ENCODE data around the gene ADCY3. TPM values are rescaled to one million over a fixed set of nuclear protein-coding genes. Genes with fewer than 3 reads are reported as not detected.

Gene ADCY3
- total and polyA plus RNA-seq, 10 of the 15 experiments (the other 5 are each of a cell fraction or from before 2014, with no cell fraction given), result 2.8 to 102 (median 50.4) TPM

DNA sequence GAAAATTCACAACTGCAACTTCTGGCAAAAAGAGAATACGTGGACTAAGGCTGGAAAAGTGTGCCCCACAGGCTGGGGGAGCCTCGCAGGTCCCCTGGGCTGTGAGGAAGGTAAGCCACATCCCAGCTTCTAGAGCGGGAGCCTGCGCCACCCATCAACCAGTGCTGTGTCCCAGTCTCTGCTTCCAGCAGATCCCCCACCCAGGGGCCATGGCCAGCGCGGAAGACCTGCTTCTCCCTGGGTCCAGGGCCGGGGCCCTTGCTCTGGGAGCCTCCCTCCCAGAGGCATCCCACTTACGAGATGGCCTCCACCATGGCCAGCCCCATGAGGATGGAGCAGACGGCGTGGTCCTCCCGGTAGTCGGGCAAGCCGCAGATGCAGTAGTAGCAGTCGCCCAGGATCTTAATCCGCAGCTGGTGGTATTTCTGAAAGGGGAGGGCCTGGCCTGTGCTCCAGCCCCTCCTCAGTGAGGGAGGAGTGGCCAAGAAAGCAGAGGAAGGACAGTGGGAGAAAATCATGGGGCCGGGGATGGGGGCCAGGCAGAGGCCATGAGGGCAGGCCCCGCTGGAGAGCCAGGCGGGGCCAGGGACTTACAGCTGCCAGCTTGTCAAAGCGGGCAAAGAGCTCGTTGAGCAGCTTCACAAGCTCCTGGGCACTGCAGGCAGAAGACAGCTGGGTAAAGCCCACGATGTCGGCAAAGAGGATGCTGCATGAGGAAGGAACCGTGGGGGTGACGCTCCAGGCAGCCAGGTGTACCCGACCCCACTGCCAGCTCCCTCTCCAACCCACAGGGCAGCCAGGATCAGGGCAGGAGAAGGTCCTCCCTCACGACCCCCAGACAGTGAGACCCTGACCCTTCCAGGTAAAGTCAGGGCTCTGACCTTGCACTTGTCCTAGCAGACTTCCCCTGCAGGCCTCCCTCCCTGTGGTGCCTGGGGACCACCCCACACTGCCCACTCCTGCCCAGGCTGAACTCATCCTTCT lies 78.8 kb downstream of the ADCY3 start (continued):
- TF ChIP-seq, protein P1, sequence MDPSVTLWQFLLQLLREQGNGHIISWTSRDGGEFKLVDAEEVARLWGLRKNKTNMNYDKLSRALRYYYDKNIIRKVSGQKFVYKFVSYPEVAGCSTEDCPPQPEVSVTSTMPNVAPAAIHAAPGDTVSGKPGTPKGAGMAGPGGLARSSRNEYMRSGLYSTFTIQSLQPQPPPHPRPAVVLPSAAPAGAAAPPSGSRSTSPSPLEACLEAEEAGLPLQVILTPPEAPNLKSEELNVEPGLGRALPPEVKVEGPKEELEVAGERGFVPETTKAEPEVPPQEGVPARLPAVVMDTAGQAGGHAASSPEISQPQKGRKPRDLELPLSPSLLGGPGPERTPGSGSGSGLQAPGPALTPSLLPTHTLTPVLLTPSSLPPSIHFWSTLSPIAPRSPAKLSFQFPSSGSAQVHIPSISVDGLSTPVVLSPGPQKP (IDR thresholded peaks at IDR 0.05; ENCODE audit: low read depth, low read length), result no peak

DNA sequence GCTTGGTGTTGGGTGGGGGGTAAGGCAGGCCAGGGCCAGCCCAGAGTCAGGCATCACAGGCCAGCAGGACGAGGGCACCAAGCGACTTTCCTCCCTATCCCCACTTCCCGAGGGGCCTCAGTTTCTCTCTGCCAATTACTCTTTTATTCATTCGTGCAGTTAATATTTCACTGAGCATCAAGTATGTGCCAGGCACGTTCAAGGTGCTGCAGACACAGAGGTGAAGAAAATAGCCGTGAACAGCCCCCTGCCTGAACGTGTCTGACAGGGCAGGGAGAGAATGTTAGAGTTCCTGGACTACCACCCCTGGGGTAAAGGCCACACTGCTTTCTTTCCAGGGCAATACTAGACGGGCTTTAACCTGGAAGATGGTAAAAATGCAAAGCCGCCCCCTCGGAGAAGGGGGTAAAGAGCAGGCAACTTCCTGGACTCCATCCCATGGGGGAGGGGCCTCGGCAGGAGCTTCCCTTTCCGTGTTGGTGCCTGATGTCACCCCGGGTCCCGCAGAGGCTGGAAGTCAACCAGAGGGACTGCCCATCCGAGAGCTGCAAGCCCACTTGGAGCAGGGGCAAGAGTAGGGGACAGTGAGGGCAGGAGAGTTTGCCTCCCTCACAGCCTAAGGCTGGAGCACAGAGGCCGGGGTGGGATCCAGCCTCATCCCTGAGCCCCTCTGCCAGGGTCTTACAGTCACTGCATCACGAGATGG lies 79.7 kb downstream of the ADCY3 start:
- H3K27me3 ChIP-seq (replicated peaks in 1 of 2; ENCODE audit: control insufficient read depth in 2 of 2, insufficient read depth in 2 of 2, low read length in 1 of 2), result no peaks in the 10 kb centered on the region
- no peaks in the 10 kb centered on the region for H3K4me1 ChIP-seq (ENCODE audit: control insufficient read depth, insufficient read depth, low read length)
- no peak overlapping the region for H2AFZ ChIP-seq (ENCODE audit: control insufficient read depth, low read depth, low read length)
- no peaks in the 10 kb centered on the region for H4K20me1 ChIP-seq (ENCODE audit: control insufficient read depth, insufficient read depth)
- DNase-seq (ENCODE audit: low read depth, low spot score) (no peak), ATAC-seq (no peak), FAIRE-seq (no peak)
- BruUV-seq (replicated peaks), result no TSS peak
- H3K9ac ChIP-seq (ENCODE audit: control insufficient read depth, insufficient read depth, low read length), result no peak overlapping the region
- no peak overlapping the region for H3K4me2 ChIP-seq (ENCODE audit: control insufficient read depth, insufficient read depth)
- H3K79me2 ChIP-seq (ENCODE audit: control insufficient read depth, insufficient read depth, low read length), result no peaks in the 10 kb centered on the region
- H3K4me3 ChIP-seq, result no peak overlapping the region
- SMC1A ChIA-PET (ENCODE audit: uncharacterized antibody, unreplicated experiment), result no interaction called here
- POLR2A ChIA-PET, result interaction anchor here (0.5 kb wide), 1 partner anchor 700 kb away, joined by 3 read pairs; no protein-coding TSS in a partner anchor
- no peak overlapping the region for H3K27ac ChIP-seq (ENCODE audit: control insufficient read depth, insufficient read depth)
- RAD21 ChIA-PET (ENCODE audit: unreplicated experiment), result no interaction called here
- H3K9me3 ChIP-seq (replicated peaks; ENCODE audit: control insufficient read depth, insufficient read depth, low read length), result no peaks in the 10 kb centered on the region
- CTCF ChIA-PET, result no interaction called here
- TF ChIP-seq YY1 (IDR thresholded peaks at IDR 0.05; ENCODE audit: low read depth, low read length), result no peak
- TF ChIP-seq SIN3A (IDR thresholded peaks at IDR 0.05; ENCODE audit: low read depth, low read length), result no peak
- TF ChIP-seq CBX3 (IDR thresholded peaks at IDR 0.05; ENCODE audit: borderline replicate concordance, low read depth), result no peak
- TF ChIP-seq POLR2A (IDR thresholded peaks at IDR 0.05; ENCODE audit: low read depth, low read length), result no peak
- TF ChIP-seq CHD1 (IDR thresholded peaks at IDR 0.05; ENCODE audit: low read depth, low read length), result no peak
- TF ChIP-seq FOXK2 (IDR thresholded peaks at IDR 0.05), result no peak
- H3K36me3 ChIP-seq (ENCODE audit: control insufficient read depth in 2 of 2, insufficient read depth in 2 of 2, low read length in 1 of 2), result peaks cover 6 to 25% of the 10 kb centered on the region in 2 experiments; a peak in 3 of 4 replicates
- whole genome bisulfite sequencing (ENCODE audit: insufficient coverage, insufficient replicate concordance, low lambda C conversion rate, missing lambda C conversion rate), result 80% methylated on average over 17 of the region's 17 CpGs
- in situ Hi-C loops (cut with MboI) (no loop called here), intact Hi-C loops (cut with micrococcal nuclease; ENCODE audit: unreplicated experiment) (no loop called here)
